HepG2 (cell line): ENCODE results near the gene ABCG1. TPM values are rescaled to one million over a fixed set of nuclear protein-coding genes. Genes with fewer than 3 reads are reported as not detected.

ENCODE experiments used
- ATAC-seq: fragments of 200-7000 bp; cut with Tn5 transposase; 3 replicates; pipeline ENCODE4 v1.9.1; 2020; ENCODE audit warnings: mild to moderate bottlenecking, moderate library complexity
- BruUV-seq: library from RNA; stranded (reverse); fragments of 400-500 nt; replicated peaks from 2 replicates; lab custom pipeline; 2021; lab: Mats Ljungman, UMichigan
- CTCF ChIA-PET: fragments of 300-600 bp; formaldehyde crosslinking; extraction: SDS; loops from one replicate; lab custom pipeline; 2021; ENCODE audit warnings: low total read pairs, inconsistent platforms, low intra/inter-chr PET ratio; lab: Yijun Ruan, JAX
- POLR2A ChIA-PET: fragments of 350-600 bp; sonication (Branson Sonifier 250); formaldehyde crosslinking; loops from one replicate; lab custom pipeline; 2020; ENCODE audit warnings: antibody characterized with exemption, inconsistent platforms; lab: Yijun Ruan, JAX
- DNase-seq: peaks from one replicate; pipeline ENCODE4 v3.0.0-alpha.2; 2015; ENCODE audit warnings: low spot score
- FAIRE-seq: peaks from 3 replicates; lab custom pipeline; 2011; peaks lifted over from hg19 to GRCh38; lab: Jason Lieb, UNC
- H2AFZ ChIP-seq: one replicate; pipeline ENCODE4 v1.6.1; 2011; ENCODE audit warnings: low read length, inconsistent platforms
- H3K27ac ChIP-seq: fragments of 300-600 bp; 3 replicates; pipeline ENCODE4 v1.8.0; 2011; ENCODE audit warnings: mixed run types, mild to moderate bottlenecking, mixed read lengths, low read length, inconsistent platforms; ENCODE audit not compliant: insufficient read depth; ENCODE audit errors: extremely low read length
- H3K27me3 ChIP-seq, 2 experiments: fragments of 200-600 bp in 1 of 2; 2 replicates in 1 of 2; 3 replicates in 1 of 2; pipeline versions ENCODE4 v1.6.0 to v1.8.0; 2011; ENCODE audit warnings: low read length in 2 of 2, mild to moderate bottlenecking in 2 of 2, moderate library complexity in 2 of 2, inconsistent platforms in 1 of 2; ENCODE audit not compliant: insufficient read depth in 2 of 2, control insufficient read depth in 1 of 2
- H3K36me3 ChIP-seq, 2 experiments: fragments of 200-600 bp in 1 of 2; replicated peaks in 1 of 2; 2 replicates in 1 of 2; 3 replicates in 1 of 2; pipeline versions ENCODE4 v1.5.1 to v1.8.0; 2011; ENCODE audit warnings: low read length in 2 of 2, inconsistent platforms in 1 of 2; ENCODE audit not compliant: insufficient read depth in 2 of 2, control insufficient read depth in 1 of 2
- H3K4me1 ChIP-seq: 2 replicates; pipeline ENCODE4 v1.5.1; 2012; ENCODE audit warnings: low read length, inconsistent platforms; ENCODE audit not compliant: insufficient read depth
- H3K4me2 ChIP-seq: 2 replicates; pipeline ENCODE4 v1.6.0; 2011; ENCODE audit warnings: low read depth, low read length, inconsistent platforms
- H3K4me3 ChIP-seq, 3 experiments: fragments of 200-600 bp in 1 of 3; sonication (generic), shearing (Covaris generic) in 1 of 3; replicated peaks in 1 of 3; 2 replicates each; pipeline ENCODE4 v1.5.1; 2011 to 2016; ENCODE audit warnings: low read length in 3 of 3, inconsistent platforms in 2 of 3, low read depth in 2 of 3, mild to moderate bottlenecking in 2 of 3, control low read depth in 1 of 3, mixed read lengths in 1 of 3; ENCODE audit not compliant: insufficient read depth in 1 of 3
- H3K79me2 ChIP-seq: one replicate; pipeline ENCODE4 v1.6.1; 2011; ENCODE audit warnings: low read length, inconsistent platforms; ENCODE audit not compliant: insufficient read depth
- H3K9ac ChIP-seq: 2 replicates; pipeline ENCODE4 v1.6.0; 2011; ENCODE audit warnings: mild to moderate bottlenecking, low read depth, low read length, inconsistent platforms; ENCODE audit not compliant: insufficient read depth
- H3K9me3 ChIP-seq: 2 replicates; pipeline ENCODE4 v1.5.1; 2012; ENCODE audit warnings: mild to moderate bottlenecking, low read length
- H4K20me1 ChIP-seq: 2 replicates; pipeline ENCODE4 v1.6.0; 2011; ENCODE audit warnings: inconsistent platforms, mild to moderate bottlenecking, low read length, moderate library complexity; ENCODE audit not compliant: insufficient read depth
- CENPT ChIP-seq: sonication (generic); formaldehyde crosslinking; IDR thresholded peaks from 2 replicates; pipeline ENCODE4 v1.8.0; 2022; ENCODE audit warnings: low read depth, mild to moderate bottlenecking, moderate library complexity, missing genetic modification reagents
- ELF3 ChIP-seq: IDR thresholded peaks from 2 replicates; pipeline ENCODE4 v1.6.1; 2016; ENCODE audit warnings: missing genetic modification reagents, missing compliant biosample characterization
- ISX ChIP-seq: sonication (generic); formaldehyde crosslinking; conservative IDR thresholded peaks from 2 replicates; pipeline ENCODE4 v1.5.0; 2020; ENCODE audit warnings: missing genetic modification reagents
- MEIS1 ChIP-seq: sonication (generic); formaldehyde crosslinking; IDR thresholded peaks from 2 replicates; pipeline ENCODE4 v1.9.0; 2021; ENCODE audit warnings: mild to moderate bottlenecking, missing genetic modification reagents, moderate library complexity, borderline replicate concordance
- ONECUT2 ChIP-seq: sonication (generic); formaldehyde crosslinking; IDR thresholded peaks from 2 replicates; pipeline ENCODE4 v1.4.0; 2020; ENCODE audit warnings: missing genetic modification reagents
- TCF7 ChIP-seq: sonication (generic); IDR thresholded peaks from 2 replicates; pipeline ENCODE4 v1.6.1; 2016; ENCODE audit warnings: antibody characterized with exemption, low read depth
- ZNF230 ChIP-seq: sonication (generic); formaldehyde crosslinking; IDR thresholded peaks from 2 replicates; pipeline ENCODE4 v1.4.0; 2020; ENCODE audit warnings: mild to moderate bottlenecking, missing genetic modification reagents
- ZNF431 ChIP-seq: sonication (generic); formaldehyde crosslinking; IDR thresholded peaks from 2 replicates; pipeline ENCODE4 v1.9.0; 2022; ENCODE audit warnings: missing genetic modification reagents, low read depth, mild to moderate bottlenecking, borderline replicate concordance
- ZNF446 ChIP-seq: sonication (generic); formaldehyde crosslinking; IDR thresholded peaks from 2 replicates; pipeline ENCODE4 v1.5.0; 2020; ENCODE audit warnings: mild to moderate bottlenecking, missing genetic modification reagents
- ZNF598 ChIP-seq: sonication (generic); formaldehyde crosslinking; IDR thresholded peaks from 2 replicates; pipeline ENCODE4 v1.5.1; 2020; ENCODE audit warnings: mild to moderate bottlenecking, missing genetic modification reagents, borderline replicate concordance
- ZNF7 ChIP-seq: IDR thresholded peaks from 2 replicates; pipeline ENCODE4 v1.6.1; 2016; ENCODE audit warnings: missing biosample characterization, missing genetic modification reagents
- ZNF83 ChIP-seq: sonication (generic); formaldehyde crosslinking; IDR thresholded peaks from 2 replicates; pipeline ENCODE4 v1.4.0; 2020; ENCODE audit warnings: missing genetic modification reagents, mild to moderate bottlenecking, borderline replicate concordance
- WGBS: methylation state at CpG from one replicate; pipeline ENCODE4 v1.1.6; 2017; ENCODE audit warnings: low lambda C conversion rate; 5-methylcytosine and 5-hydroxymethylcytosine counted together
- in situ Hi-C: cut with HindIII; loops from 2 replicates; pipeline ENCODE4 v1.10.0; 2017; ENCODE audit warnings: low pct_unique_long_range_greater_than_20kb; ENCODE audit not compliant: extremely low pct_ligation_motif_present
- intact Hi-C: fragments of 100-400 bp; cut with micrococcal nuclease; formaldehyde crosslinking; loops from one replicate; pipeline ENCODE4 v1.10.0; 2022; ENCODE audit not compliant: unreplicated experiment
- polyA plus RNA-seq, 8 experiments: library from polyadenylated mRNA; depleted of rRNA in 3 of 8; stranded (reverse) in 7 of 8; unstranded in 1 of 8; fragments of >200 nt; fragmentation: Illumina TruSeq in 4 of 8; extraction: Trizol in 4 of 8; gene quantifications; 2 replicates each; pipeline versions ENCODE4 v1.2.1 to v1.2.3, GENCODE V29; 2011 to 2016; ENCODE audit warnings: low read depth in 4 of 8, missing spikeins in 1 of 8, mixed read lengths in 1 of 8; ENCODE audit not compliant: insufficient read depth in 1 of 8
- total RNA-seq, 5 experiments: library from RNA; depleted of rRNA; stranded (reverse); fragments of >200 nt; fragmentation: Illumina TruSeq; extraction: Trizol; gene quantifications; 2 replicates each; pipeline ENCODE4 v1.2.3, GENCODE V29; 2016; ENCODE audit warnings: low read depth in 1 of 5
- TF ChIP-seq, protein P1 (sequence below): sonication (generic); formaldehyde crosslinking; IDR thresholded peaks from 2 replicates; pipeline ENCODE4 v1.4.0; 2020; ENCODE audit warnings: missing genetic modification reagents
- TF ChIP-seq, protein P2 (sequence below): sonication (generic); formaldehyde crosslinking; IDR thresholded peaks from 2 replicates; pipeline ENCODE4 v1.5.1; 2020; ENCODE audit warnings: mild to moderate bottlenecking, missing genetic modification reagents, moderate library complexity
- TF ChIP-seq, protein P3 (sequence below): sonication (generic); formaldehyde crosslinking; IDR thresholded peaks from 2 replicates; pipeline ENCODE4 v1.9.0; 2021; ENCODE audit warnings: missing genetic modification reagents, mild to moderate bottlenecking, borderline replicate concordance

Gene ABCG1
- total and polyA plus RNA-seq, 2 of the 13 experiments (the other 11 are each of a cell fraction or from before 2014, with no cell fraction given) = 0.04 TPM; not detected in 1

DNA sequence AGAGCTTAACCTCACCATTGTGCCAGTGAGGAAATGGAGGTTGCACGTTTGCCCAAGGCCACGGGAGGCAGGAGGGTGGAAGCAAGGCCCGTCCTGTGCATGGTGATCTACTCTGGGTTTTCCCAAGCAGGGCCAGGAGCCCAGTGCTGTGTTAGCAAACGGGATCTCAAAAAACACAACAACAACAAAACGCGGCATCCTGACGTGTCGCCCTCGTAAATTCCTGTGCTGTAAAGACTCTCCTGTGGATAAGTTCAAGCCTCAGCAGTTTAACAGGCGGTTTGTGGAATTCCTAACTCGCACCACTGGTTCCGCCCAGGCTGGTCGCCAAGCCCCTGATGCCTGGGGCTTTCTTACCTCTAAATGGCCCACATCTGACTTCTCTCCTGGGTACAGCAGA is 57.1 kb downstream of the ABCG1 start:
- no peaks in the 10 kb centered on the region for H4K20me1 ChIP-seq
- H3K27me3 ChIP-seq = peaks cover 4 to 54% of the 10 kb centered on the region in 2 experiments; a peak in 4 of 5 replicates
- no peaks in the 10 kb centered on the region for H3K4me1 ChIP-seq
- no peaks in the 10 kb centered on the region for H3K36me3 ChIP-seq
- H3K27ac ChIP-seq = no peak overlapping the region
- no peak overlapping the region for H3K4me3 ChIP-seq
- POLR2A ChIA-PET = no interaction called here
- H3K79me2 ChIP-seq = no peaks in the 10 kb centered on the region
- CTCF ChIA-PET = no interaction called here
- intact Hi-C loops (no loop called here), in situ Hi-C loops (no loop called here)
- no peaks in the 10 kb centered on the region for H3K9me3 ChIP-seq
- 26% methylated on average over 9 of the region's 13 CpGs for WGBS
- no peak overlapping the region for H3K4me2 ChIP-seq
- FAIRE-seq (no peak), ATAC-seq (no peak), DNase-seq (no peak)
- BruUV-seq = no TSS peak
- H2AFZ ChIP-seq = no peak overlapping the region
- TF ChIP-seq, protein P1, sequence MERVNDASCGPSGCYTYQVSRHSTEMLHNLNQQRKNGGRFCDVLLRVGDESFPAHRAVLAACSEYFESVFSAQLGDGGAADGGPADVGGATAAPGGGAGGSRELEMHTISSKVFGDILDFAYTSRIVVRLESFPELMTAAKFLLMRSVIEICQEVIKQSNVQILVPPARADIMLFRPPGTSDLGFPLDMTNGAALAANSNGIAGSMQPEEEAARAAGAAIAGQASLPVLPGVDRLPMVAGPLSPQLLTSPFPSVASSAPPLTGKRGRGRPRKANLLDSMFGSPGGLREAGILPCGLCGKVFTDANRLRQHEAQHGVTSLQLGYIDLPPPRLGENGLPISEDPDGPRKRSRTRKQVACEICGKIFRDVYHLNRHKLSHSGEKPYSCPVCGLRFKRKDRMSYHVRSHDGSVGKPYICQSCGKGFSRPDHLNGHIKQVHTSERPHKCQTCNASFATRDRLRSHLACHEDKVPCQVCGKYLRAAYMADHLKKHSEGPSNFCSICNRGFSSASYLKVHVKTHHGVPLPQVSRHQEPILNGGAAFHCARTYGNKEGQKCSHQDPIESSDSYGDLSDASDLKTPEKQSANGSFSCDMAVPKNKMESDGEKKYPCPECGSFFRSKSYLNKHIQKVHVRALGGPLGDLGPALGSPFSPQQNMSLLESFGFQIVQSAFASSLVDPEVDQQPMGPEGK = no peak
- TF ChIP-seq CENPT (CRISPR knock-in tag) = no peak
- no peak overlapping the region for H3K9ac ChIP-seq

DNA sequence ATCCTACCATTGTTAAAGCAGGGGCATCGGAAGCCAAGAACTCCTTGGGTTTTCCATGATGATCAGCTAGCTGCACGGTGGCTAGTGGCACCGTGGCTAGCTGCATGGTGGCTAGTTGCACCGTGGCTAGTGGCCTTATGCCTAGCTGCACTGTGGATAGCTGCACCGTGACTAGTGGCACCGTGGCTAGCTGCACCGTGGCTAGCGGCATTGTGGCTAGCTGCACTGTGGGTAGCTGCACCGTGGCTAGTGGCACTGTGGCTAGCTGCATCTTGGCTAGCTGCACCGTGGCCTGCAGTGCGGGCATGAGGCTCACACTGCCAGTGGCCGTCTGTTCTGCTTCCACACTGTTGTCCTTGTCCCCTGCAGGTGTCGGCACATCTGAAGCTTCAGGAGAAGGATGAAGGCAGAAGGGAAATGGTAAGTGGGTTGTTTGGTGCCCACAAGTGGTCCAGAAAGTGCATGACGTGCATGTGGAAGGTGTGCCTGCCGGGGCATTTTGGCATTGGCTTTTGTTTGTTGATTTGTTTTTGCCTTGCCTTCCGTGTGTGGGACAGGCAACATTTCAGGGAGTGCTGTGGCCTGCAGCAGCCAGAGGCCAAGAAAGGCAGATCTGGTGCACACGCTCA is 57.7 kb downstream of the ABCG1 start:
- Histone ChIP-seq H3K79me2 (no peaks in the 10 kb centered on the region), H3K4me3 (no peak overlapping the region), H3K9ac (no peak overlapping the region), H3K27me3 (peaks cover 6 to 55% of the 10 kb centered on the region in 2 experiments), H3K9me3 (no peaks in the 10 kb centered on the region), H3K27ac (no peak overlapping the region), H4K20me1 (no peaks in the 10 kb centered on the region), H3K36me3 (no peaks in the 10 kb centered on the region), H3K4me2 (no peak overlapping the region), H3K4me1 (no peaks in the 10 kb centered on the region), H2AFZ (no peak overlapping the region)
- DNase-seq (no peak), ATAC-seq (no peak), FAIRE-seq (no peak)
- in situ Hi-C loops (no loop called here), intact Hi-C loops (no loop called here)
- POLR2A ChIA-PET = no interaction called here
- CTCF ChIA-PET = no interaction called here
- WGBS = 32% methylated on average over 9 of the region's 17 CpGs
- BruUV-seq = no TSS peak
- TF ChIP-seq ZNF7 (CRISPR knock-in tag) (no peak), ZNF431 (no peak), ZNF83 (no peak), ISX (CRISPR knock-in tag) (no peak), ONECUT2 (CRISPR knock-in tag) (no peak), ZNF230 (CRISPR knock-in tag) (no peak), ZNF598 (CRISPR knock-in tag) (no peak), ZNF446 (CRISPR knock-in tag) (no peak), ELF3 (no peak), MEIS1 (CRISPR knock-in tag) (no peak), TCF7 (no peak)
- TF ChIP-seq, protein P2, sequence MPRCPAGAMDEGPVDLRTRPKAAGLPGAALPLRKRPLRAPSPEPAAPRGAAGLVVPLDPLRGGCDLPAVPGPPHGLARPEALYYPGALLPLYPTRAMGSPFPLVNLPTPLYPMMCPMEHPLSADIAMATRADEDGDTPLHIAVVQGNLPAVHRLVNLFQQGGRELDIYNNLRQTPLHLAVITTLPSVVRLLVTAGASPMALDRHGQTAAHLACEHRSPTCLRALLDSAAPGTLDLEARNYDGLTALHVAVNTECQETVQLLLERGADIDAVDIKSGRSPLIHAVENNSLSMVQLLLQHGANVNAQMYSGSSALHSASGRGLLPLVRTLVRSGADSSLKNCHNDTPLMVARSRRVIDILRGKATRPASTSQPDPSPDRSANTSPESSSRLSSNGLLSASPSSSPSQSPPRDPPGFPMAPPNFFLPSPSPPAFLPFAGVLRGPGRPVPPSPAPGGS (CRISPR knock-in tag) = no peak
- TF ChIP-seq, protein P3, sequence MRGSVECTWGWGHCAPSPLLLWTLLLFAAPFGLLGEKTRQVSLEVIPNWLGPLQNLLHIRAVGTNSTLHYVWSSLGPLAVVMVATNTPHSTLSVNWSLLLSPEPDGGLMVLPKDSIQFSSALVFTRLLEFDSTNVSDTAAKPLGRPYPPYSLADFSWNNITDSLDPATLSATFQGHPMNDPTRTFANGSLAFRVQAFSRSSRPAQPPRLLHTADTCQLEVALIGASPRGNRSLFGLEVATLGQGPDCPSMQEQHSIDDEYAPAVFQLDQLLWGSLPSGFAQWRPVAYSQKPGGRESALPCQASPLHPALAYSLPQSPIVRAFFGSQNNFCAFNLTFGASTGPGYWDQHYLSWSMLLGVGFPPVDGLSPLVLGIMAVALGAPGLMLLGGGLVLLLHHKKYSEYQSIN (CRISPR knock-in tag) = no peak
